SK-N-SH (cell line): ENCODE measurements around the gene RABGAP1L. TPM values are rescaled to one million over a fixed set of nuclear protein-coding genes. Genes with fewer than 3 reads are reported as not detected.

Source experiments
- CTCF ChIA-PET: fragments of 300-600, 350-600 bp; formaldehyde crosslinking; extraction: SDS; loops from one replicate; lab custom pipeline; 2021; lab: Yijun Ruan, JAX
- POLR2A ChIA-PET: fragments of 350-600 bp; sonication (Branson Sonifier 250); formaldehyde crosslinking; extraction: SDS; loops from one replicate; lab custom pipeline; 2020; ENCODE audit warnings: antibody characterized with exemption, inconsistent platforms; lab: Yijun Ruan, JAX
- DNase-seq: peaks from one replicate; pipeline ENCODE4 v3.0.0; 2012
- H2AFZ ChIP-seq: fragments of 200-600 bp; sonication (generic); 2 replicates; pipeline ENCODE4 v1.8.1; 2016; ENCODE audit warnings: antibody characterized with exemption, mild to moderate bottlenecking, low read depth
- H3F3A ChIP-seq: fragments of 200-600 bp; sonication (generic); replicated peaks from 2 replicates; pipeline ENCODE3; 2016; ENCODE audit warnings: antibody characterized with exemption, mild to moderate bottlenecking; ENCODE audit not compliant: insufficient read depth
- H3K27ac ChIP-seq, 2 experiments: fragments of 200-500 bp in 1 of 2; fragments of 200-600 bp in 1 of 2; sonication (Bioruptor generic) in 1 of 2; sonication (generic), shearing (Covaris generic) in 1 of 2; 2 replicates each; pipeline versions ENCODE4 v1.5.1 to v1.6.1; 2014 to 2016; ENCODE audit warnings: low read depth in 2 of 2, inconsistent platforms in 1 of 2, low read length in 1 of 2, mild to moderate bottlenecking in 1 of 2, mixed read lengths in 1 of 2
- H3K27me3 ChIP-seq: fragments of 200-600 bp; sonication (generic), shearing (Covaris generic); 2 replicates; pipeline ENCODE4 v1.6.1; 2016; ENCODE audit warnings: mixed run types; ENCODE audit not compliant: insufficient read depth
- H3K36me3 ChIP-seq, 2 experiments: fragments of 200-500 bp in 1 of 2; fragments of 200-600 bp in 1 of 2; sonication (Bioruptor generic) in 1 of 2; sonication (generic) in 1 of 2; replicated peaks in 1 of 2; 2 replicates each; pipeline versions ENCODE3 to v1.5.1; 2014 to 2016; ENCODE audit warnings: low read length in 1 of 2, mild to moderate bottlenecking in 1 of 2; ENCODE audit not compliant: insufficient read depth in 2 of 2, control insufficient read depth in 1 of 2
- H3K4me1 ChIP-seq, 2 experiments: fragments of 200-500 bp in 1 of 2; fragments of 200-600 bp in 1 of 2; sonication (Bioruptor generic) in 1 of 2; sonication (generic), shearing (Covaris generic) in 1 of 2; 2 replicates each; pipeline versions ENCODE4 v1.5.1 to v1.6.1; 2014 to 2016; ENCODE audit warnings: low read depth in 1 of 2, low read length in 1 of 2, mixed run types in 1 of 2; ENCODE audit not compliant: insufficient read depth in 2 of 2, control insufficient read depth in 1 of 2
- H3K4me2 ChIP-seq: fragments of 200-600 bp; sonication (generic), shearing (Covaris generic); 2 replicates; pipeline ENCODE4 v1.6.1; 2017; ENCODE audit warnings: mixed run types
- H3K4me3 ChIP-seq, 2 experiments: fragments of 200-500 bp in 1 of 2; fragments of 200-600 bp in 1 of 2; sonication (Bioruptor generic) in 1 of 2; sonication (generic), shearing (Covaris generic) in 1 of 2; 2 replicates each; pipeline versions ENCODE4 v1.5.1 to v1.8.1; 2014 to 2016; ENCODE audit warnings: low read depth in 2 of 2, inconsistent platforms in 1 of 2, low read length in 1 of 2, mild to moderate bottlenecking in 1 of 2, mixed read lengths in 1 of 2, moderate library complexity in 1 of 2
- H3K79me2 ChIP-seq: fragments of 200-600 bp; sonication (generic); 2 replicates; pipeline ENCODE4 v1.8.1; 2017; ENCODE audit warnings: mild to moderate bottlenecking; ENCODE audit not compliant: insufficient read depth
- H3K9ac ChIP-seq: fragments of 200-600 bp; sonication (generic); 2 replicates; pipeline ENCODE4 v1.6.1; 2017; ENCODE audit warnings: mixed run types
- H3K9me2 ChIP-seq: fragments of 200-600 bp; sonication (generic); 2 replicates; pipeline ENCODE4 v1.6.1; 2017; ENCODE audit warnings: mixed run types
- H3K9me3 ChIP-seq: fragments of 200-600 bp; sonication (generic); 2 replicates; pipeline ENCODE4 v1.6.1; 2017; ENCODE audit warnings: mixed run types, mild to moderate bottlenecking, moderate library complexity
- H4K20me1 ChIP-seq: fragments of 200-600 bp; sonication (generic); 2 replicates; pipeline ENCODE4 v1.6.1; 2017; ENCODE audit warnings: mild to moderate bottlenecking, mixed run types; ENCODE audit not compliant: insufficient read depth
- CHD2 ChIP-seq: fragments of 150-350 bp; IDR thresholded peaks from 2 replicates; pipeline ENCODE4 v1.6.1; 2018; ENCODE audit warnings: low read length; ENCODE audit not compliant: partially characterized antibody
- FOSL2 ChIP-seq: IDR thresholded peaks from 2 replicates; pipeline ENCODE4 v1.4.0; 2012; ENCODE audit warnings: low read depth, mild to moderate bottlenecking, moderate library complexity, borderline replicate concordance
- FOXJ3 ChIP-seq: sonication (generic); formaldehyde crosslinking; IDR thresholded peaks from 2 replicates; pipeline ENCODE4 v1.5.1; 2020; ENCODE audit warnings: mild to moderate bottlenecking, missing genetic modification reagents
- GATA2 ChIP-seq: sonication (generic); formaldehyde crosslinking; IDR thresholded peaks from 2 replicates; pipeline ENCODE4 v1.5.0; 2020; ENCODE audit warnings: mild to moderate bottlenecking, missing genetic modification reagents
- MEF2A ChIP-seq: IDR thresholded peaks from 2 replicates; pipeline ENCODE4 v1.4.0; 2012; ENCODE audit warnings: low read depth, borderline replicate concordance
- RCOR1 ChIP-seq: fragments of 150-350 bp; IDR thresholded peaks from 2 replicates; pipeline ENCODE4 v1.6.1; 2017; ENCODE audit warnings: antibody characterized with exemption, low read length
- RFX5 ChIP-seq: IDR thresholded peaks from 2 replicates; pipeline ENCODE4 v1.6.1; 2012; ENCODE audit warnings: mild to moderate bottlenecking, improper control_type of control experiment, low read length
- SIN3A ChIP-seq: IDR thresholded peaks from 2 replicates; pipeline ENCODE4 v1.6.1; 2012; ENCODE audit warnings: low read depth, mild to moderate bottlenecking, low read length, moderate library complexity, borderline replicate concordance
- SMC3 ChIP-seq: IDR thresholded peaks from 2 replicates; pipeline ENCODE4 v1.6.1; 2012; ENCODE audit warnings: low read depth, low read length, improper control_type of control experiment
- TCF12 ChIP-seq: IDR thresholded peaks from 2 replicates; pipeline ENCODE4 v1.4.0; 2012
- YY1 ChIP-seq: IDR thresholded peaks from 2 replicates; pipeline ENCODE4 v1.4.0; 2012; ENCODE audit warnings: low read depth, mild to moderate bottlenecking
- WGBS: methylation state at CpG from one replicate; pipeline ENCODE4 v1.1.6; 2017; ENCODE audit warnings: low lambda C conversion rate; 5-methylcytosine and 5-hydroxymethylcytosine counted together
- polyA plus RNA-seq, 3 experiments: library from polyadenylated mRNA; depleted of rRNA; stranded (reverse); fragments of >200 nt; gene quantifications; 2 replicates each; pipeline ENCODE4 v1.2.3, GENCODE V29; 2012
- TF ChIP-seq, protein P1 (sequence below): IDR thresholded peaks from 2 replicates; pipeline ENCODE4 v1.4.0; 2012; ENCODE audit warnings: low read depth
- TF ChIP-seq, protein P2 (sequence below): fragments of 150-350 bp; IDR thresholded peaks from 2 replicates; pipeline ENCODE4 v1.6.1; 2016; ENCODE audit warnings: mild to moderate bottlenecking, low read depth, low read length
- TF ChIP-seq, protein P3 (sequence below): IDR thresholded peaks from 2 replicates; pipeline ENCODE4 v1.4.0; 2012; ENCODE audit warnings: low read depth, borderline replicate concordance
- TF ChIP-seq, protein P4 (sequence below): IDR thresholded peaks from 2 replicates; pipeline ENCODE4; 2012
- TF ChIP-seq, protein P5 (sequence below): IDR thresholded peaks from 2 replicates; pipeline ENCODE4 v1.6.1; 2012; ENCODE audit warnings: mild to moderate bottlenecking, low read depth, low read length, moderate library complexity

RABGAP1L gene
- polyA plus RNA-seq, 1 of the 3 experiments (the other 2 are of a cell fraction), result 7.2 TPM

DNA sequence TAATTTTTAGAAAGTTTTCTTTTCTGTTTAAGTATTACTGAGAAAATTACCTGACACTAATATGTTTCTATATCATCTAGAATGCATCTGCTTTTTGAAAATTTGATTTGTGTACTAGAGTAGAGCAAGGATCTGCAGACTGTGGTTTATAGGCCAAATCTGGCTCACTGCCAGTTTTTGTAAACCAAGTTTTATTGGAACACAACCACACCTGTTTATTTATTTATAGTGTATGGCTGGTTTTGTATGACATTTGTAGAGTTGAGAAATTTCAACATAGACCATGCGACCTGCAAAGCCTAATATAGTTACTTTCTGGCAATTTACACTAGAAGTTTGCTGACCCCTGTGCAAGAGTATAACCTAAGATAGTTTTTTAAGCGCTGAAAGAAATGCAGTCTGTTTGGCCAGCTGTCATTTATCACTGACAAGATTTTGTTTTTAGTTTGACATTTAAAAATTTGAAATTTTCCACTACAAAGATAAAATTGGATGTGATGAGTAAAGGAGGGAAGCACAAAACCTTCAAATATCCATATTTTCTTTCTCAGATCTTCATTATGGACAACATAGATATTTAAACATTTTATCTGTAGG is 804.3 kb downstream of the RABGAP1L start:
- H3K27me3 ChIP-seq, result no peaks in the 10 kb centered on the region
- no peaks in the 10 kb centered on the region for H4K20me1 ChIP-seq
- no peak overlapping the region for H3K4me3 ChIP-seq
- H3F3A ChIP-seq, result no peaks in the 10 kb centered on the region
- ChIA-PET POLR2A (no interaction called here), CTCF (interaction anchor here (1.0 to 3.1 kb wide), 2 partner anchors 10 to 20 kb away, joined by 3 to 13 read pairs; no protein-coding TSS in a partner anchor)
- no peak for DNase-seq
- WGBS, result 73% methylated on average over 2 of the region's 2 CpGs
- H3K4me1 ChIP-seq, result peaks cover 0 to 2% of the 10 kb centered on the region in 2 experiments; a peak in 2 of 4 replicates
- no peaks in the 10 kb centered on the region for H3K9me2 ChIP-seq
- no peaks in the 10 kb centered on the region for H3K36me3 ChIP-seq
- no peak overlapping the region for H3K27ac ChIP-seq
- TF ChIP-seq FOSL2, result no peak
- TF ChIP-seq MEF2A, result no peak
- TF ChIP-seq, protein P1, sequence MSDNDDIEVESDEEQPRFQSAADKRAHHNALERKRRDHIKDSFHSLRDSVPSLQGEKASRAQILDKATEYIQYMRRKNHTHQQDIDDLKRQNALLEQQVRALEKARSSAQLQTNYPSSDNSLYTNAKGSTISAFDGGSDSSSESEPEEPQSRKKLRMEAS, result no peak
- TF ChIP-seq RFX5, result no peak
- TF ChIP-seq, protein P2, sequence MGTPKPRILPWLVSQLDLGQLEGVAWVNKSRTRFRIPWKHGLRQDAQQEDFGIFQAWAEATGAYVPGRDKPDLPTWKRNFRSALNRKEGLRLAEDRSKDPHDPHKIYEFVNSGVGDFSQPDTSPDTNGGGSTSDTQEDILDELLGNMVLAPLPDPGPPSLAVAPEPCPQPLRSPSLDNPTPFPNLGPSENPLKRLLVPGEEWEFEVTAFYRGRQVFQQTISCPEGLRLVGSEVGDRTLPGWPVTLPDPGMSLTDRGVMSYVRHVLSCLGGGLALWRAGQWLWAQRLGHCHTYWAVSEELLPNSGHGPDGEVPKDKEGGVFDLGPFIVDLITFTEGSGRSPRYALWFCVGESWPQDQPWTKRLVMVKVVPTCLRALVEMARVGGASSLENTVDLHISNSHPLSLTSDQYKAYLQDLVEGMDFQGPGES, result no peak
- TF ChIP-seq YY1, result no peak
- TF ChIP-seq SIN3A, result no peak
- no peak for TF ChIP-seq CHD2
- TF ChIP-seq, protein P3, sequence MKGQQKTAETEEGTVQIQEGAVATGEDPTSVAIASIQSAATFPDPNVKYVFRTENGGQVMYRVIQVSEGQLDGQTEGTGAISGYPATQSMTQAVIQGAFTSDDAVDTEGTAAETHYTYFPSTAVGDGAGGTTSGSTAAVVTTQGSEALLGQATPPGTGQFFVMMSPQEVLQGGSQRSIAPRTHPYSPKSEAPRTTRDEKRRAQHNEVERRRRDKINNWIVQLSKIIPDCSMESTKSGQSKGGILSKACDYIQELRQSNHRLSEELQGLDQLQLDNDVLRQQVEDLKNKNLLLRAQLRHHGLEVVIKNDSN, result no peak
- TF ChIP-seq TCF12, result no peak
- TF ChIP-seq RCOR1, result no peak
- TF ChIP-seq, all 33 proteins: peak for 0
- Histone ChIP-seq H3K9ac (no peak overlapping the region), H3K79me2 (no peaks in the 10 kb centered on the region), H2AFZ (no peak overlapping the region; the same call in 1 of the 2 replicates), H3K9me3 (no peaks in the 10 kb centered on the region), H3K4me2 (no peak overlapping the region)

DNA sequence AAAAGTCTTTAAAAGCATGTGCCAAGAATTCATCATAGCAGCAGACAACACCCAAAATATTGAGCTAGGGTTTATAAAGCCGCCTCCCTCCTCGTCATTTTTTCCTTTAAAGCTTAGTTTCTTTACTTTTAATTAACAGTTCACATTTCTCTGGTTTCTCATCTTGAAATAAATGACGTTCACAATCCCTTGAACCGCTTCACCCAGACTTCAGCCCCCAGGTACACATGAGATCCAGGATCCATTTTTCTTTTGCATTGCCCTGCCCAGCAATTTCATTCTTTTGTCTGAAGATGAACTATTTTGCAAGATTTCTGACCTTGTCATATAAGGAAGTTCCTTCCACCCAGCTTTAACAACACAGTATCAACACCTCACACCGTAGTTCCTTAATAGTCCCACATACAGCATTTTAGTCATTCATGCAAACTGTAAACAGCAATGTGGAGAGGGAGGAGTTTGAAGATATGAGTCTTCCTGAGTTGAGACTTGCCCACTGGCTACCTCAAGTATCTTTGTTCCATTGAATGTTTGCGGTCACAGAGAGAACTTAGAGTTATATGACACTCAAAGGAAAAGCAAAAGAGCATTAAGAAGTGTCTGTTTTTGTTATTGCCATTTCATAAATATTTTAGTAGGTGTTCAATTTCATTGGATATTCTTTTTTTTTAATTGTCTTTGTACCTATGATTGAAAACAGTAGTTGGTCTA is 805.1 kb downstream of the RABGAP1L start:
- no peaks in the 10 kb centered on the region for H3K79me2 ChIP-seq
- no peak overlapping the region for H3K27ac ChIP-seq
- no peaks in the 10 kb centered on the region for H3K9me2 ChIP-seq
- H3K27me3 ChIP-seq, result no peaks in the 10 kb centered on the region
- ChIA-PET CTCF (interaction anchor here (1.0 to 3.1 kb wide), 2 partner anchors 10 to 19 kb away, joined by 3 to 13 read pairs; no protein-coding TSS in a partner anchor), POLR2A (no interaction called here)
- peaks cover 0 to 2% of the 10 kb centered on the region in 2 experiments; a peak in 2 of 4 replicates for H3K4me1 ChIP-seq
- H3K9me3 ChIP-seq, result no peaks in the 10 kb centered on the region
- no peak overlapping the region for H2AFZ ChIP-seq
- no peak overlapping the region for H3K9ac ChIP-seq
- no peaks in the 10 kb centered on the region for H3K36me3 ChIP-seq
- H4K20me1 ChIP-seq, result no peaks in the 10 kb centered on the region
- H3K4me3 ChIP-seq, result no peak overlapping the region
- no peak for DNase-seq
- H3K4me2 ChIP-seq, result no peak overlapping the region
- TF ChIP-seq, protein P3, result no peak
- no peak for TF ChIP-seq SIN3A
- no peak for TF ChIP-seq CHD2
- no peak for TF ChIP-seq MEF2A
- TF ChIP-seq GATA2 (CRISPR knock-in tag), result no peak
- no peak for TF ChIP-seq SMC3
- TF ChIP-seq, protein P1, result no peak
- TF ChIP-seq, protein P4, sequence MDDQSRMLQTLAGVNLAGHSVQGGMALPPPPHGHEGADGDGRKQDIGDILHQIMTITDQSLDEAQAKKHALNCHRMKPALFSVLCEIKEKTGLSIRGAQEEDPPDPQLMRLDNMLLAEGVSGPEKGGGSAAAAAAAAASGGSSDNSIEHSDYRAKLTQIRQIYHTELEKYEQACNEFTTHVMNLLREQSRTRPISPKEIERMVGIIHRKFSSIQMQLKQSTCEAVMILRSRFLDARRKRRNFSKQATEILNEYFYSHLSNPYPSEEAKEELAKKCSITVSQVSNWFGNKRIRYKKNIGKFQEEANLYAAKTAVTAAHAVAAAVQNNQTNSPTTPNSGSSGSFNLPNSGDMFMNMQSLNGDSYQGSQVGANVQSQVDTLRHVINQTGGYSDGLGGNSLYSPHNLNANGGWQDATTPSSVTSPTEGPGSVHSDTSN, result no peak
- TF ChIP-seq, protein P5, sequence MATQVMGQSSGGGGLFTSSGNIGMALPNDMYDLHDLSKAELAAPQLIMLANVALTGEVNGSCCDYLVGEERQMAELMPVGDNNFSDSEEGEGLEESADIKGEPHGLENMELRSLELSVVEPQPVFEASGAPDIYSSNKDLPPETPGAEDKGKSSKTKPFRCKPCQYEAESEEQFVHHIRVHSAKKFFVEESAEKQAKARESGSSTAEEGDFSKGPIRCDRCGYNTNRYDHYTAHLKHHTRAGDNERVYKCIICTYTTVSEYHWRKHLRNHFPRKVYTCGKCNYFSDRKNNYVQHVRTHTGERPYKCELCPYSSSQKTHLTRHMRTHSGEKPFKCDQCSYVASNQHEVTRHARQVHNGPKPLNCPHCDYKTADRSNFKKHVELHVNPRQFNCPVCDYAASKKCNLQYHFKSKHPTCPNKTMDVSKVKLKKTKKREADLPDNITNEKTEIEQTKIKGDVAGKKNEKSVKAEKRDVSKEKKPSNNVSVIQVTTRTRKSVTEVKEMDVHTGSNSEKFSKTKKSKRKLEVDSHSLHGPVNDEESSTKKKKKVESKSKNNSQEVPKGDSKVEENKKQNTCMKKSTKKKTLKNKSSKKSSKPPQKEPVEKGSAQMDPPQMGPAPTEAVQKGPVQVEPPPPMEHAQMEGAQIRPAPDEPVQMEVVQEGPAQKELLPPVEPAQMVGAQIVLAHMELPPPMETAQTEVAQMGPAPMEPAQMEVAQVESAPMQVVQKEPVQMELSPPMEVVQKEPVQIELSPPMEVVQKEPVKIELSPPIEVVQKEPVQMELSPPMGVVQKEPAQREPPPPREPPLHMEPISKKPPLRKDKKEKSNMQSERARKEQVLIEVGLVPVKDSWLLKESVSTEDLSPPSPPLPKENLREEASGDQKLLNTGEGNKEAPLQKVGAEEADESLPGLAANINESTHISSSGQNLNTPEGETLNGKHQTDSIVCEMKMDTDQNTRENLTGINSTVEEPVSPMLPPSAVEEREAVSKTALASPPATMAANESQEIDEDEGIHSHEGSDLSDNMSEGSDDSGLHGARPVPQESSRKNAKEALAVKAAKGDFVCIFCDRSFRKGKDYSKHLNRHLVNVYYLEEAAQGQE, result no peak
- no peak for TF ChIP-seq FOXJ3 (CRISPR knock-in tag)
- H3F3A ChIP-seq, result no peaks in the 10 kb centered on the region
- WGBS, result 78% methylated on average over 6 of the region's 6 CpGs
